HG03457 (cell line): ENCODE measurements around the gene GARS1.

Experiments used
- ATAC-seq: cut with Tn5 transposase; IDR thresholded peaks from one replicate; pipeline ENCODE4 v1.9.1; 2021; ENCODE audit warnings: moderate number of reproducible peaks; ENCODE audit not compliant: unreplicated experiment

The GARS1 gene

GRCh38 chr7:30652698-30653641 lies 58.3 kb downstream of the GARS1 start:
- ATAC-seq, result no peak

- no peak for ATAC-seq
These were observed 59.8 kb downstream of the GARS1 start for GRCh38 chr7:30654296-30655090.

- no peak for ATAC-seq
These were observed 60.7 kb downstream of the GARS1 start for GRCh38 chr7:30655096-30655970.

- no peak for ATAC-seq
These were observed 61.6 kb downstream of the GARS1 start for GRCh38 chr7:30656006-30656957.

DNA sequence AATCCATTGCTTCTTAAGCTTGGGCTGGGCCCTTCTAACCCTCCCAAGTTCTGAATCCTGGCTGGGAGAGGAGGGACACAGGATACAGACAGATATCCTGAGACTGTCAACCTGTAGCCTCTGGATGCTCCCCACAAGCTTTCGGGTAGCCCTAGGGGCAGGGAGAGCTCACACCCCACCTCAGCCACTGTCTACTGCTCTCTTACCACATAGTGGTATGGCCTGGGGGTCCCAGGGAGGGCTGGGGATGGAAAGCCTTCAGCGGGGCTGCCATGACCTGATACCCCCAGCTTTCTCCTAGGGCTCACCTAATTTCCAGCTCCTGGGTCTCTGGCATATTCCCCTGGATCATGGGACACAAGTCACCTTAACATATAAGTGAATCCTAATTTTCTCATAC lies 62.5 kb downstream of the GARS1 start:
- ATAC-seq, result no peak

DNA sequence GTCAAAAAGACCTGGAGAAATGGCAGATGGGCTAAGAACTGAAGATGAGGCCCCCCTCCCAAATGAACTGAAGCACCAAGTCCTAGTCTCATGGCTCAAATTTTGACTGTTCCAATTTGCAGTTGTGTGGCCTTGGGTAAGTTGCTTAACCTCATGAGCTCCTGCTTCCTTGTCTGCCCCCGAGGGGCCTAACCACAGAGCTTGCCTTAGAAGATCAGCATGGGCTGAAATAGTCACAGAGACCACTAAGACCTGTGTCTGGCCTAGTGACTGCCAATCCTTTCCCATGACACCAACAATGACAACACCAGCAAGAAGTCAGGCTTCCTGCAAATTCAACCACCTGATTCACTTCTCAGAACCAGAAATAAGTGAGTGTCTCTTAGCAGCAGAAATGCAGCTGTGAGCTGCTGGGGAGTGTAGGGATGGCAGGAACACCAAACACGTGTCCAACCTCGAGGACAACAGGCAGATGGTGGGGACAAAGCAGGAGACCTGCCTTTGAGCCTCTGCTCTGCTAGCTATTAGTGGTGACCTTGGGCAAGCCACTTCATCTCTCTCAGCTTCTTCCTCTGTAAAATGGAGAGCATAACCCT lies 63.9 kb downstream of the GARS1 start:
- no peak for ATAC-seq

- ATAC-seq, result no peak
These were observed 64.6 kb downstream of the GARS1 start for GRCh38 chr7:30659312-30659711.

DNA sequence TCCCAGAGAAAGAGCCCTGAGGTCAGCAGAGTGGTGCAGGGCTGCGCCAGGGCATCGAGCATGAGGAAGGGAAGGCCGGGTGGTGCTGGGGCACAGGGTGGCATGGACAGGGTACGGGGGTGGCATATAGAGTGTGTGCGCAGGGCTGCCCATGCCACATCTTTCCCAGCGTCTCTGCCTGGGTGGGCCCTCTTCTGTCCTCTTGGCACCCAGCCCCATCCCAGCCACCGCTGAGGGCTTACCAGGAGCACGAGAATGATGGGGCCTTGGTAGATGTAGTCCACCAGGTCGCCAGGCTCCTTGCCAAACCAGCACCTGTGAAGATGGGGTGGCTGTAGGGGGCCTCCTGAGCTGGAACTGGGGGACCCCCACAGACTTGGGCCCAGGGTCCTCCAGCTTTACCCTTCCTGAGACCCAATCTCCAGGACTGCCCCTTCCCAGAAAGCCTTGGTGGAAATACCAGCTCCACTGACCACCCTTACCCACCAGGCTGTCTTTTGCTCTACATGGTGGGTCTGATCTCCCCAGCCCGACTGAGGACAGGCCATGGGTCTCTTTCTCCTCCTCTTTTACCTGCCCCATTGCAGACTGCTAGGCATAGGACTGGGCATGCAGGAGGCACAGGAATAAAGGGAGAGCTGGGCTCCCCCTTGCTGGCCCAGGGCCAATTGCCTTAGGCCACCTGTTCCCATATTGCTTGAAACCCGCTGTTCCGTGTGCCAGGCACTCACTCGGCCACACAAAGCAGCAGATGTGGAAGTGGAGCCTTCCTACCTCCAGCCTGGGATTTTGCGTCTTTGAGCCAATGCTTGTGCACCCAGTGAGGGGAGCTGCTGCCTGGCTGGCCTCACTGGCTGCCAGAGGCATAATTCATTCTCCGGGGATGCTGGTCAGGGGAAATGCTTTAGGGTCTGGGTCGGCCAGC lies 65.9 kb downstream of the GARS1 start:
- ATAC-seq, result no peak

DNA sequence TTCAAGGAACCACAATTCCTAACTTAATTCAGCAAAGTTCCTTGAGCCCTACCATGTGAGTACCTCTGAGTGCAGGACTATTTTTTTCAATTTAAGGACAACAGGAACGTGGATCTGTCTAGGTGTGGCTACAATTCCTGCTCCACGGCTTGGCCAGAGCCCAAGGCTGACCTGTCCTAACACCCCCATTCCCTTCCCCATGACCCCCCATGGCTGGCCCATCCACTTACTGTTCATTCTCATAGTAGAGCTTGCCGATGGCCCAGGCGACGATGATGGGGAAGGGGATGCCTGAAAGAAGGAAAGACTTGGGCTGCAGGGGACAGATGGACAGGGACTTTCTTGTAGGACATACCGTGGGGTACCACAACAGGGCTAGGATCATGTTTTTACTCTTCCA lies 67.2 kb downstream of the GARS1 start:
- ATAC-seq, result no peak

DNA sequence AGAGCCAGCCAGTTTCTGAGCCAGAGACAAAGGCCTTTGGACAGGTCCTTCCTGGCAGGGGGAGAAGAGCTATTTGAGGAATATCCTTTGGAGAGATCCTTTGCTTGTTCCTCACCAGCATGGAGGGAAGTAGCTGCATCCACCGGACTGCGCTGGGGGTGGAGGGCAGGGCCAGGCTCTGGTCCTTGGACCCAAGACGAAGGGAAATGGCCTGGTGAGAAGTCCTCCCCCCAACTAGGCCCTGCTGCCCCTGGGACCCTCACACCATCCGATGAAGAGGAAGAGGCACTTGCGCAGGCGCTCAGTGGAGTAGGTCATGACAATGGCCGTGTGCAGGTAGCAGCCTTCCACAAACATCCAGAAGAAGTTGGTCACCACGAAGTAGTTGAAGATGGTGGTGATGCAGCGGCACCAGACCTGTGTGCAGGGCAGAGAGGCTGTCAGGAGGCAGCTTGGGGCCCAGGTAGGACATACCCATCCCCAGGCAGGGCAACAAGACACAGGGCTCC lies 67.8 kb downstream of the GARS1 start:
- ATAC-seq, result no peak

- ATAC-seq, result no peak
These were observed 68.7 kb downstream of the GARS1 start for GRCh38 chr7:30663414-30663813.

GRCh38 chr7:30664184-30664885 lies 69.7 kb downstream of the GARS1 start:
- no peak for ATAC-seq

DNA sequence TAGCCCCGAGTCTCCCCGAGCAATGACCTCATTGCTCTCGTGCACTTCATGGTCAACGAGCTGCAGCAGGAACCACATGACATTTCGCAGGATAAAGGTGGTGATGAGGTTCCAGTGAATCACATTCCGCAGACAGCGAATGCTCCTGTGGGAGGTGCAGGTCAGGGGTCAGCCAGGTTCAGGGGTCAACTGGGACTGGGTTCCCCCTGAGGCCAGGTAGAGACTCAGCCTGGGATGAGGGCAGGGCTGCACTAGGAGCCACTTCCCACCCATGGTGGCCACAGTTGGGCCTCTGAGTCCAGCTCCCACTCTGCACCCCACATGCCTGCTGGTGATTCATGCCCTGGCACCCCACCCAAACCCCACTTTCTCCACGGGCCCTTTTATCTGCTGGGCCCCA lies 70.4 kb downstream of the GARS1 start:
- no peak for ATAC-seq

DNA sequence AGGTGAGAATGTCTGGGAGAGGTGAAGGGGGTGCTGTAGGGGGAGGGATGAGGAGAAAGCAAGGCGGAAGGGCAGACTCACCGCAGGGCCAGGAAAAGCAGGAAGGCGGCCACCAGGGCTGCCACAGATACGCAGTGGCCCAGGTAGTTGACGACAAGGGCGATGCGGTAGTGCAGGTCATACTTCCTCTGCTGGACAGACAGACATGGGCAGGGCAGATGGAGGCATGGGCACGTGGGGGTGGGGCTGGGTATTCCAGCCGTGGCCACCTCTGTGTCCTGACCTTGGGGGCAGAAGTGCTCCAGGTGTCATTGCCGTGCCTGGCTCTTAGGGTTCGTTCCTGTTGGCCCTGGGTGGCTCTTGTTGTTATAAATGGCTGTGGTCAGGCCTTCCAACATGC lies 70.8 kb downstream of the GARS1 start:
- no peak for ATAC-seq

- ATAC-seq, result no peak
These were observed 72.5 kb downstream of the GARS1 start for GRCh38 chr7:30667172-30667571.

GRCh38 chr7:30668102-30668501 lies 73.4 kb downstream of the GARS1 start:
- ATAC-seq, result no peak

DNA sequence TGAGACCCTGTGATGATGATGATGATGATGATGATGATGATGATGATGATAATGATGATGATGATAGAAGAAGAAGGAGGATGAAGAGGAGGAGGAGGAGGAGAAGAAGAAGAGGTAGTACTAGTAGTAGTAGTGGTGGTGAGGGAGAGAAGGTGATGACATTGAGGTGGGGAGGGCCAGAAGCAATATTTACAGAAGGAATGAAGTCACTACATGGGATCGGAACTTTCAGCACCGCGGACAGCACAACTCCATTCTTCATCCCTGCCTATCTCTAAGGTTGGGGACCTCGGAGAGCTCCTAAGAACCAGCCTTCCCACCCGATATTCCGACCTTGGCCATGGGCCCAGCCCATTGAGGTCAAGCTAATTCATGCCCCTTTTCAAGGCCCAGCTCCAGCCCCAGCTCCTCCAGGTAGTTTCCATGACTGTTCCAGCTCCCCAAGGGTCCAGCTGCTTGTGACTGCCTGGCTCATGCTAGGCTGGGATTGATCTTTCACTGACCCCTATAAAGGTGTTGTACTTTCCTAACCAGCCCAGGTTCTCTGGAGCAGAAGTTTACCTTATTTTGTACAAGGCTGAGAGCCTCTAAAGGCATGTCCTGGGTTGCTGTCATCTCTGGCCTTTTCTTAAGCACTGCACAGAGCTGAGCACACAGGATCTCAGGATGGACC lies 77.3 kb downstream of the GARS1 start:
- ATAC-seq, result no peak
